Spleen (tissue), 7 donors: ENCODE results near the gene GPR18.

Experiments
- POLR2A ChIP-seq, 3 donors: fragments of 450-650 bp; IDR thresholded peaks; one replicate each; pipeline ENCODE4 v1.5.1; 2017; ENCODE audit warnings: antibody characterized with exemption in 3 of 3, mild to moderate bottlenecking in 1 of 3
- TF ChIP-seq, protein P1 (sequence below), 11 experiments: fragments of 200-600 bp in 7 of 11; fragments of 450-650 bp in 4 of 11; sonication (generic) in 4 of 11; IDR thresholded peaks in 8 of 11; conservative IDR thresholded peaks in 3 of 11; 1 replicate in 7 of 11; 2 replicates in 4 of 11; pipeline versions ENCODE4 v1.4.0 to v1.8.0; 2016 to 2021; ENCODE audit warnings: antibody characterized with exemption in 11 of 11, inconsistent platforms in 4 of 11, mild to moderate bottlenecking in 1 of 11
- donor health status: DM: no; HTN: no; CAD: no; lungs with moderate emphysema.
- donor health status: DM: no; HTN: no; CAD: no.
- donor health status: DM: no; HTN: no; CAD: no.

DNA sequence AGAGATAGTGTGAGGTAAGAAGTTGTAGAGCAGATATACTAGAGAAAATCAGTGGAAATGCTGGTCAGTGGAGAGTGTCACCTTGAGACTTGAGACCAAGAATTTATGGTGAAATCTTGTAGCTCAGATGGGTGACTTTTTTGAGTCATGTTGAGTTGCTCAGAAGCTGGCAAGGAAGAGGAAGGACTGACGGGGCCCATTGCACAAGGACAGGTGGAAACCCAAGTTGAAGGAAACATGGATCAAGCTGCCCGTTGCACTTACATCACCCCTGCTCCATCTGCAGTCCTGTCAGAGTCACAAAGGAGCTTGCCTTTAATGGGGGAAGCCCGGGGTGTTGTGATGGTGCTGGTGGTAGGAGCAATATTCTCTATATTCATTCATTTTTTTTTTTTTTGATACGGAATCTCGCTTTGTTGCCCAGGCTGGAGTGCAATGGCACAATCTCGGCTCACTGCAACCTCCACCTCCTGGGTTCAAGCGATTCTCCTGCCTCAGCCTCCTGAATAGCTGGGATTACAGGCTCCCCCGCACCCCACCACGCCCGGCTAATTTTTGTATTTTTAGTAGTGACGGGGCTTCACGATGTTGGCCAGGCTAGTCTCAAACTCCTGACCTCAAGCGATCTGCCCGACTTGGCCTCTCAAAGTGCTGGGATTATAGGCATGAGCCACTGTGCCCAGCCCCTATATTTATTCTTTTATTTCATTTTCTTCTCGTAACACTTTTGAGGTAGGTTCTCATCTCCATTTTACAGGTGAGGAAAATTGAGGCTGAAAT, 30.1 kb downstream of the GPR18 start:
- TF ChIP-seq, protein P1, sequence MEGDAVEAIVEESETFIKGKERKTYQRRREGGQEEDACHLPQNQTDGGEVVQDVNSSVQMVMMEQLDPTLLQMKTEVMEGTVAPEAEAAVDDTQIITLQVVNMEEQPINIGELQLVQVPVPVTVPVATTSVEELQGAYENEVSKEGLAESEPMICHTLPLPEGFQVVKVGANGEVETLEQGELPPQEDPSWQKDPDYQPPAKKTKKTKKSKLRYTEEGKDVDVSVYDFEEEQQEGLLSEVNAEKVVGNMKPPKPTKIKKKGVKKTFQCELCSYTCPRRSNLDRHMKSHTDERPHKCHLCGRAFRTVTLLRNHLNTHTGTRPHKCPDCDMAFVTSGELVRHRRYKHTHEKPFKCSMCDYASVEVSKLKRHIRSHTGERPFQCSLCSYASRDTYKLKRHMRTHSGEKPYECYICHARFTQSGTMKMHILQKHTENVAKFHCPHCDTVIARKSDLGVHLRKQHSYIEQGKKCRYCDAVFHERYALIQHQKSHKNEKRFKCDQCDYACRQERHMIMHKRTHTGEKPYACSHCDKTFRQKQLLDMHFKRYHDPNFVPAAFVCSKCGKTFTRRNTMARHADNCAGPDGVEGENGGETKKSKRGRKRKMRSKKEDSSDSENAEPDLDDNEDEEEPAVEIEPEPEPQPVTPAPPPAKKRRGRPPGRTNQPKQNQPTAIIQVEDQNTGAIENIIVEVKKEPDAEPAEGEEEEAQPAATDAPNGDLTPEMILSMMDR (IDR thresholded peaks at IDR 0.05 in 8 of 11, conservative IDR thresholded peaks at IDR 0.05 in 3 of 11) = no peak
- TF ChIP-seq POLR2A (IDR thresholded peaks at IDR 0.05) = no peak
